H9 (cell line): Measurements from ENCODE around the gene SLIT1. TPM values are rescaled to one million over a fixed set of nuclear protein-coding genes. Genes with fewer than 3 reads are reported as not detected.

Source experiments
- DNase-seq: peaks from one replicate; pipeline ENCODE4 v3.0.0-alpha.2; 2017
- H2AFZ ChIP-seq: one replicate; pipeline ENCODE4 v1.6.1; 2013; ENCODE audit warnings: mild to moderate bottlenecking, low read length, control low read depth, moderate library complexity
- H2AK5ac ChIP-seq: 2 replicates; pipeline ENCODE4 v1.6.1; 2013; ENCODE audit warnings: low read length, control low read depth, mixed read lengths; ENCODE audit not compliant: insufficient read length
- H2BK120ac ChIP-seq: one replicate; pipeline ENCODE4 v1.6.1; 2013; ENCODE audit warnings: low read depth, mild to moderate bottlenecking, low read length, control low read depth, inconsistent platforms; ENCODE audit not compliant: poor library complexity, severe bottlenecking
- H2BK12ac ChIP-seq: 2 replicates; pipeline ENCODE4 v1.6.1; 2013; ENCODE audit warnings: low read length, control low read depth, mixed read lengths, low read depth; ENCODE audit not compliant: insufficient read length
- H2BK15ac ChIP-seq: 2 replicates; pipeline ENCODE4 v1.6.1; 2013; ENCODE audit warnings: low read depth, low read length, control low read depth
- H2BK20ac ChIP-seq: one replicate; pipeline ENCODE4 v1.6.1; 2013; ENCODE audit warnings: low read depth, mild to moderate bottlenecking, low read length, control low read depth, inconsistent platforms; ENCODE audit not compliant: poor library complexity, severe bottlenecking
- H2BK5ac ChIP-seq: 2 replicates; pipeline ENCODE4 v1.6.1; 2013; ENCODE audit warnings: low read length, control low read depth, mixed read lengths; ENCODE audit not compliant: insufficient read length
- H3K14ac ChIP-seq: 2 replicates; pipeline ENCODE4 v1.6.1; 2013; ENCODE audit warnings: low read length, control low read depth; ENCODE audit not compliant: insufficient read depth
- H3K18ac ChIP-seq: 2 replicates; pipeline ENCODE4 v1.6.1; 2013; ENCODE audit warnings: low read depth, mild to moderate bottlenecking, mixed read lengths, low read length, control low read depth; ENCODE audit not compliant: insufficient read length
- H3K23ac ChIP-seq: 2 replicates; pipeline ENCODE4 v1.6.1; 2013; ENCODE audit warnings: low read length, control low read depth, mixed read lengths, low read depth; ENCODE audit not compliant: insufficient read length
- H3K23me2 ChIP-seq: 2 replicates; pipeline ENCODE4 v1.6.1; 2013; ENCODE audit warnings: low read depth, mild to moderate bottlenecking, mixed read lengths, low read length, control low read depth; ENCODE audit not compliant: insufficient read length, poor library complexity, severe bottlenecking
- H3K27ac ChIP-seq: 2 replicates; pipeline ENCODE4 v1.5.1; 2013; ENCODE audit warnings: low read length, control low read depth, mixed read lengths, low read depth; ENCODE audit not compliant: insufficient read length
- H3K27me3 ChIP-seq: 2 replicates; pipeline ENCODE4 v1.6.1; 2013; ENCODE audit warnings: low read length, control low read depth, inconsistent platforms; ENCODE audit not compliant: insufficient read depth
- H3K4ac ChIP-seq: 2 replicates; pipeline ENCODE4 v1.6.1; 2013; ENCODE audit warnings: low read depth, mild to moderate bottlenecking, control low read depth, inconsistent platforms, low read length, moderate library complexity
- H3K4me1 ChIP-seq: 2 replicates; pipeline ENCODE4 v1.6.1; 2013; ENCODE audit warnings: low read length, control low read depth, inconsistent platforms; ENCODE audit not compliant: insufficient read depth
- H3K4me2 ChIP-seq: 2 replicates; pipeline ENCODE4 v1.6.1; 2013; ENCODE audit warnings: low read length, control low read depth, mixed read lengths; ENCODE audit not compliant: insufficient read length, insufficient read depth
- H3K56ac ChIP-seq: 2 replicates; pipeline ENCODE4 v1.6.1; 2013; ENCODE audit warnings: low read depth, mild to moderate bottlenecking, mixed read lengths, low read length, control low read depth; ENCODE audit not compliant: insufficient read length
- H3K79me1 ChIP-seq: 2 replicates; pipeline ENCODE4 v1.6.1; 2013; ENCODE audit warnings: low read depth, mild to moderate bottlenecking, moderate library complexity, low read length, control low read depth, inconsistent platforms; ENCODE audit not compliant: insufficient read depth, poor library complexity, severe bottlenecking
- H3K79me2 ChIP-seq: 2 replicates; pipeline ENCODE4 v1.6.1; 2013; ENCODE audit warnings: low read length, control low read depth, inconsistent platforms; ENCODE audit not compliant: insufficient read depth
- H3K9ac ChIP-seq: 2 replicates; pipeline ENCODE4 v1.6.1; 2013; ENCODE audit warnings: low read length, control low read depth, mixed read lengths; ENCODE audit not compliant: insufficient read length; ENCODE audit errors: extremely low read depth
- H3K9me3 ChIP-seq: one replicate; pipeline ENCODE4 v1.6.1; 2013; ENCODE audit warnings: low read depth, low read length, inconsistent platforms; ENCODE audit not compliant: control insufficient read depth
- H3T11ph ChIP-seq: one replicate; pipeline ENCODE4 v1.6.1; 2013; ENCODE audit warnings: mild to moderate bottlenecking, low read length, control low read depth, inconsistent platforms
- H4K20me1 ChIP-seq: one replicate; pipeline ENCODE4 v1.6.1; 2013; ENCODE audit not compliant: control insufficient read depth, insufficient read length, insufficient read depth
- H4K5ac ChIP-seq: 2 replicates; pipeline ENCODE4 v1.6.1; 2013; ENCODE audit warnings: low read depth, mild to moderate bottlenecking, mixed read lengths, low read length, control low read depth; ENCODE audit not compliant: insufficient read length
- H4K8ac ChIP-seq: replicated peaks from 2 replicates; pipeline ENCODE4 v1.6.1; 2013; ENCODE audit warnings: low read length, control low read depth, mixed read lengths, low read depth; ENCODE audit not compliant: insufficient read length
- H4K91ac ChIP-seq: 2 replicates; pipeline ENCODE4 v1.6.1; 2013; ENCODE audit warnings: low read depth, mild to moderate bottlenecking, moderate library complexity, mixed read lengths, low read length, control low read depth; ENCODE audit not compliant: insufficient read length
- H3K27ac Mint-ChIP-seq, 3 experiments: 2 replicates in 2 of 3; 3 replicates in 1 of 3; pipeline ENCODE4 v1.8.0; 2020 to 2021; ENCODE audit warnings: mixed read lengths in 3 of 3, mild to moderate bottlenecking in 1 of 3, moderate library complexity in 1 of 3
- H3K27me3 Mint-ChIP-seq: 2 replicates; pipeline ENCODE4 v1.8.0; 2021; ENCODE audit warnings: low read depth, mild to moderate bottlenecking, moderate library complexity, mixed read lengths
- H3K36me3 Mint-ChIP-seq, 3 experiments: 2 replicates in 2 of 3; 3 replicates in 1 of 3; pipeline ENCODE4 v1.8.0; 2020 to 2021; ENCODE audit warnings: low read depth in 3 of 3, mixed read lengths in 3 of 3; ENCODE audit not compliant: insufficient read depth in 1 of 3
- H3K4me1 Mint-ChIP-seq, 2 experiments: 2 replicates each; pipeline ENCODE4 v1.8.0; 2020; ENCODE audit warnings: mixed read lengths in 2 of 2
- H3K4me3 Mint-ChIP-seq, 2 experiments: 2 replicates in 1 of 2; 3 replicates in 1 of 2; pipeline ENCODE4 v1.8.0; 2020 to 2021; ENCODE audit warnings: mild to moderate bottlenecking in 2 of 2, mixed read lengths in 2 of 2, moderate library complexity in 1 of 2
- H3K9me3 Mint-ChIP-seq, 2 experiments: 2 replicates in 1 of 2; 3 replicates in 1 of 2; pipeline ENCODE4 v1.8.0; 2020; ENCODE audit warnings: mild to moderate bottlenecking in 2 of 2, mixed read lengths in 2 of 2, moderate library complexity in 1 of 2
- CTCF ChIP-seq: fragments of 200-600 bp; sonication (generic); conservative IDR thresholded peaks from 3 replicates; pipeline ENCODE4 v1.8.0; 2021; ENCODE audit warnings: antibody characterized with exemption, mild to moderate bottlenecking
- WGBS: extraction: QIAGEN DNeasy Blood & Tissue Kit; methylation state at CpG from one replicate; pipeline ENCODE4 v1.1.7; 2013; ENCODE audit warnings: missing lambda C conversion rate, low lambda C conversion rate, mixed read lengths; ENCODE audit not compliant: insufficient read length; ENCODE audit errors: extremely low coverage; 5-methylcytosine and 5-hydroxymethylcytosine counted together
- total RNA-seq: library from RNA; stranded (reverse); gene quantifications from 2 replicates; pipeline ENCODE4 v1.2.1, GENCODE V29; 2021

SLIT1 gene
- total RNA-seq, 1 experiment from 2014 or later = 0.57 TPM

- Histone ChIP-seq H4K5ac (no peak overlapping the region), H3K23me2 (no peaks in the 10 kb centered on the region), H4K20me1 (peaks cover 2% of the 10 kb centered on the region), H2BK20ac (no peak overlapping the region), H2BK15ac (no peak overlapping the region), H3T11ph (no peak overlapping the region), H3K79me2 (no peaks in the 10 kb centered on the region), H3K79me1 (no peaks in the 10 kb centered on the region), H3K27me3 (no peaks in the 10 kb centered on the region), H2BK5ac (no peak overlapping the region), H4K91ac (no peak overlapping the region), H2AFZ (no peak overlapping the region), H3K14ac (no peak overlapping the region), H3K27ac (no peak overlapping the region), H3K56ac (no peak overlapping the region), H3K9me3 (no peaks in the 10 kb centered on the region), H3K4me2 (no peak overlapping the region), H3K4me1 (no peaks in the 10 kb centered on the region), H3K18ac (no peak overlapping the region), H2BK12ac (no peak overlapping the region), H2AK5ac (no peak overlapping the region), H3K4ac (no peak overlapping the region), H3K23ac (no peak overlapping the region), H3K9ac (no peak overlapping the region), H2BK120ac (no peak overlapping the region), H4K8ac (no peak overlapping the region)
- no peak overlapping the region; a peak in 1 of 7 replicates for H3K27ac Mint-ChIP-seq
- WGBS = no CpG with 5 or more reads among the region's 1 CpG
- H3K4me3 Mint-ChIP-seq = no peak overlapping the region
- peaks cover 5 to 7% of the 10 kb centered on the region in 2 experiments; a peak in 2 of 5 replicates for H3K9me3 Mint-ChIP-seq
- TF ChIP-seq CTCF = no peak
- peaks cover 8% of the 10 kb centered on the region for H3K27me3 Mint-ChIP-seq
- H3K36me3 Mint-ChIP-seq = peaks cover 0 to 5% (median 4%) of the 10 kb centered on the region in 3 experiments; a peak in 3 of 7 replicates
- H3K4me1 Mint-ChIP-seq = peaks cover 30 to 37% of the 10 kb centered on the region in 2 experiments
- DNase-seq = no peak
These were observed 120.6 kb downstream of the SLIT1 start for GRCh38 chr10:97065128-97065527.
